ENCODE data around the gene SNAI3. TPM values are rescaled to one million over a fixed set of nuclear protein-coding genes. Genes with fewer than 3 reads are reported as not detected.

The SNAI3 gene
- total RNA-seq, 2 donors from 2014 or later = 0.27 TPM; not detected in 1

- H3K4me3 ChIP-seq = no peak overlapping the region
- no peak for TF ChIP-seq CTCF (IDR thresholded peaks at IDR 0.05)
- H3K27ac ChIP-seq = no peak overlapping the region
- H3K4me1 ChIP-seq (ENCODE audit: control insufficient read depth in 1 of 2, low read depth in 2 of 2) = no peaks in the 10 kb centered on the region
- ATAC-seq (ENCODE audit: insufficient number of reproducible peaks, low FRiP score, low read depth) = no peak
- no peak for DNase-seq (ENCODE audit: low spot score)
- H3K9me3 ChIP-seq = no peaks in the 10 kb centered on the region
- no peaks in the 10 kb centered on the region for H3K27me3 ChIP-seq (replicated peaks; ENCODE audit: insufficient read depth)
- peaks cover 26% of the 10 kb centered on the region for H3K36me3 ChIP-seq
These were observed 27.5 kb upstream of the SNAI3 start for GRCh38 chr16:88713568-88714419.

- Histone ChIP-seq H3K4me3 (no peak overlapping the region), H3K36me3 (peaks cover 19% of the 10 kb centered on the region), H3K27ac (no peak overlapping the region), H3K27me3 (replicated peaks; ENCODE audit: insufficient read depth) (no peaks in the 10 kb centered on the region), H3K4me1 (ENCODE audit: control insufficient read depth in 1 of 2, low read depth in 2 of 2) (no peaks in the 10 kb centered on the region), H3K9me3 (no peaks in the 10 kb centered on the region)
- no peak for DNase-seq (ENCODE audit: low spot score)
- TF ChIP-seq CTCF (IDR thresholded peaks at IDR 0.05) = no peak
- ATAC-seq (ENCODE audit: insufficient number of reproducible peaks, low FRiP score, low read depth) = no peak
These were observed 26.7 kb upstream of the SNAI3 start for GRCh38 chr16:88713054-88713453.

- Histone ChIP-seq H3K27me3 (replicated peaks; ENCODE audit: insufficient read depth) (no peaks in the 10 kb centered on the region), H3K4me3 (no peak overlapping the region), H3K4me1 (ENCODE audit: control insufficient read depth in 1 of 2, low read depth in 2 of 2) (peaks cover 0 to 3% of the 10 kb centered on the region in 2 donors), H3K9me3 (no peaks in the 10 kb centered on the region), H3K27ac (no peak overlapping the region), H3K36me3 (peaks cover 19% of the 10 kb centered on the region)
- DNase-seq (ENCODE audit: low spot score) (no peak), ATAC-seq (ENCODE audit: insufficient number of reproducible peaks, low FRiP score, low read depth) (no peak)
- no peak for TF ChIP-seq CTCF (IDR thresholded peaks at IDR 0.05)
These were observed 26.2 kb upstream of the SNAI3 start for GRCh38 chr16:88712362-88712979.

GRCh38 chr16:88711750-88712340, 25.5 kb upstream of the SNAI3 start:
- Histone ChIP-seq H3K27me3 (replicated peaks; ENCODE audit: insufficient read depth) (no peaks in the 10 kb centered on the region), H3K27ac (no peak overlapping the region), H3K4me1 (ENCODE audit: control insufficient read depth in 1 of 2, low read depth in 2 of 2) (peaks cover 6 to 10% of the 10 kb centered on the region in 2 donors), H3K36me3 (peaks cover 14% of the 10 kb centered on the region), H3K9me3 (no peaks in the 10 kb centered on the region), H3K4me3 (no peak overlapping the region)
- no peak for TF ChIP-seq CTCF (IDR thresholded peaks at IDR 0.05)
- ATAC-seq (ENCODE audit: insufficient number of reproducible peaks, low FRiP score, low read depth) = no peak
- no peak for DNase-seq (ENCODE audit: low spot score)

- no peak overlapping the region for H3K4me3 ChIP-seq
- H3K36me3 ChIP-seq = peaks cover 3% of the 10 kb centered on the region
- ATAC-seq (ENCODE audit: insufficient number of reproducible peaks, low FRiP score, low read depth) (no peak), DNase-seq (ENCODE audit: low spot score) (no peak)
- no peak overlapping the region for H3K27ac ChIP-seq
- TF ChIP-seq CTCF (IDR thresholded peaks at IDR 0.05) = no peak
- H3K27me3 ChIP-seq (replicated peaks; ENCODE audit: insufficient read depth) = no peaks in the 10 kb centered on the region
- no peaks in the 10 kb centered on the region for H3K9me3 ChIP-seq
- H3K4me1 ChIP-seq (ENCODE audit: control insufficient read depth in 1 of 2, low read depth in 2 of 2) = peaks cover 6 to 14% of the 10 kb centered on the region in 2 donors
These were observed 24.2 kb upstream of the SNAI3 start for GRCh38 chr16:88710556-88710955.
